Stomach (tissue), 9 donors: ENCODE results near the gene UMOD. TPM values are rescaled to one million over a fixed set of nuclear protein-coding genes. Genes with fewer than 3 reads are reported as not detected.
A peak's percentile ranks its signal among the peaks of the same experiment; 100 is the strongest.

Source experiments
- DNase-seq, 2 donors: peaks; one replicate each; pipeline versions ENCODE4 v3.0.0 to v3.0.0-alpha.2; 2013 to 2019
- H3K27ac ChIP-seq, 5 donors: fragments of 200-600 bp in 4 of 5; sonication (generic) in 4 of 5; one replicate each; pipeline ENCODE4 v1.5.1; 2013 to 2019; ENCODE audit warnings: mild to moderate bottlenecking in 1 of 5, moderate library complexity in 1 of 5
- H3K27me3 ChIP-seq, 3 donors: fragments of 200-600 bp; sonication (generic); one replicate each; pipeline ENCODE4 v1.5.1; 2017 to 2019; ENCODE audit warnings: mixed run types in 1 of 3
- H3K36me3 ChIP-seq, 4 donors: fragments of 200-600 bp; sonication (generic); 1 replicate in 3 of 4; 2 replicates in 1 of 4; pipeline ENCODE4 v1.5.1; 2016 to 2019
- H3K4me1 ChIP-seq, 4 donors: fragments of 200-600 bp; sonication (generic); one replicate each; pipeline ENCODE4 v1.5.1; 2016 to 2019
- H3K4me3 ChIP-seq, 4 donors: fragments of 200-600 bp; sonication (generic) in 3 of 4; one replicate each; pipeline ENCODE4 v1.5.1; 2016 to 2019; ENCODE audit warnings: mild to moderate bottlenecking in 1 of 4
- H3K9me3 ChIP-seq, 4 donors: fragments of 200-600 bp; sonication (generic); one replicate each; pipeline ENCODE4 v1.5.1; 2016 to 2019
- EP300 ChIP-seq: sonication (generic); formaldehyde crosslinking; IDR thresholded peaks from one replicate; pipeline ENCODE4 v1.6.1; 2017; ENCODE audit warnings: antibody characterized with exemption
- POLR2A ChIP-seq, 4 donors: fragments of 450-650 bp; IDR thresholded peaks; one replicate each; pipeline ENCODE4 v1.6.1; 2016; ENCODE audit warnings: antibody characterized with exemption in 4 of 4, control low read depth in 2 of 4, mild to moderate bottlenecking in 1 of 4, moderate library complexity in 1 of 4
- POLR2AphosphoS5 ChIP-seq, 3 donors: sonication (generic); formaldehyde crosslinking; IDR thresholded peaks; one replicate each; pipeline ENCODE4 v1.6.1; 2016; ENCODE audit warnings: antibody characterized with exemption in 3 of 3
- WGBS, 5 donors: extraction: QIAGEN DNeasy Blood & Tissue Kit in 3 of 5; methylation state at CpG; one replicate each; pipeline versions ENCODE4 v1.1.5 to v1.1.7; 2013 to 2018; 5-methylcytosine and 5-hydroxymethylcytosine counted together
- intact Hi-C: fragments of 100-400 bp; cut with DNase I; formaldehyde crosslinking; loops from one replicate; pipeline ENCODE4 v1.15.1; 2023; ENCODE audit warnings: low total_unique reads
- polyA plus RNA-seq, 3 donors: library from polyadenylated mRNA; stranded (reverse); fragments of 200-250 nt; gene quantifications; one replicate each; pipeline ENCODE4 v1.2.3, GENCODE V29; 2013
- total RNA-seq, 5 donors: library from RNA; depleted of rRNA; stranded (reverse); fragments of >200 nt; gene quantifications; one replicate each; pipeline versions ENCODE4 v1.1.0 to v1.2.3, GENCODE V29; 2014 to 2016
- TF ChIP-seq, protein P1 (sequence below), 7 experiments: fragments of 450-650 bp in 4 of 7; fragments of 200-600 bp in 3 of 7; sonication (generic) in 3 of 7; IDR thresholded peaks; one replicate each; pipeline ENCODE4 v1.5.1; 2016 to 2019; ENCODE audit warnings: antibody characterized with exemption in 7 of 7, control low read depth in 2 of 7, mild to moderate bottlenecking in 1 of 7
- donor health status: healthy with polysubstance abuse.
- donor health status: Bipolar disorder and iron deficiency.
- donor health status: healthy.

UMOD gene
- total and polyA plus RNA-seq, 8 donors, result 0.25 to 3.0 (median 0.53) TPM; not detected in 3

DNA sequence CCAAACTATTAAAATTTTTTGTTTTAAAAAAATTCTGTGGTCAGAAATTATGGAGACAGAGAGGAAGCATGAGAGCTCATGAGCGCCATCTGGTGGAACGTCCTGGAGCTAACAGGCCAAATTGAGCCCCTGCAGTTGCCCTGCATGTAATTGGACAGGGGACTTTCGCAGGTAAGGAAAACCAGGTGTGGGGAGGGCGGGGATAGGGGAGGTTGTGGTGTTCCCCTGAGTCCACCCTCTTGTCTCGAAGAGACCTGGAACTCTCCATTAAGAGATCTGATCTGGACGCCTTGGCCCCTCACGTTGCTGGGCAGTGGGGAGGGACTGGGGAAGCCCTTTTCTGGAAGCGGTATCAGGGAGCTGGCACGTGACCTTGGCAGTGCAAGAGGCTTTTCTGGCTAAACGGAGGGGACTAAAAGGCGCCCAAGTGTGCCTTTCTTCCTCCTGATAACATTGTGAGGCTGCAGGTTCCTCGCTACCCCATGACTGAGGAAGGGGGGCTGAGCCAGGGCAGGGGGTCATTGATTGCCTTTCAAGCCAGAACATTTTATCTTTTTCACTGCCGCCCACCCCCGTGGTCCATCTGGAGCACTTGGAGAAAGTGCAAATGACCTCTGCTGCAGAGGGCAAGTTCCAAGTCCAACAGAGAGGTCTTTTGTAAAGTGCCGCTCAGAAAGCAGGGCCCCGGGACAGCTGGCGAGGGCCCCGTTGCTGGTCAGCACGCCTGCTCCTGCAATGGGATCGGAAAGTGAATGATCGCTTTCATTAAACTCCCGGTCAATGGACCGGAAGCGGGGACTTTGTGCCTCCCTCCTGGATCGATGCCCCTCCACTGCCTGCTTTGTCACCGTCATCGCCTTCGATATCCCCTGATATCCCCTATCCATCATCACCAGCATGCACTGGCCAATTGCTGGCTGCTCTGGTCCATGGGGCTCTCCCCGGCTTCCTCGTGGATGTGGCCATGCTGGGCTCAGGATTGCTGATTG, 33.6 kb upstream of the UMOD start:
- intact Hi-C loops, result no loop called here
- H3K27me3 ChIP-seq, result peaks cover 0 to 8% (median 0%) of the 10 kb centered on the region in 3 donors
- H3K27ac ChIP-seq, result peak overlapping the region; percentile 54 to 72 (median 59)
- no peaks in the 10 kb centered on the region for H3K36me3 ChIP-seq
- TF ChIP-seq EP300 (no peak), POLR2A (IDR thresholded peaks at IDR 0.05) (no peak), POLR2AphosphoS5 (IDR thresholded peaks at IDR 0.05) (peak in 2 of 3 donors; percentile 6 to 17)
- TF ChIP-seq, protein P1, sequence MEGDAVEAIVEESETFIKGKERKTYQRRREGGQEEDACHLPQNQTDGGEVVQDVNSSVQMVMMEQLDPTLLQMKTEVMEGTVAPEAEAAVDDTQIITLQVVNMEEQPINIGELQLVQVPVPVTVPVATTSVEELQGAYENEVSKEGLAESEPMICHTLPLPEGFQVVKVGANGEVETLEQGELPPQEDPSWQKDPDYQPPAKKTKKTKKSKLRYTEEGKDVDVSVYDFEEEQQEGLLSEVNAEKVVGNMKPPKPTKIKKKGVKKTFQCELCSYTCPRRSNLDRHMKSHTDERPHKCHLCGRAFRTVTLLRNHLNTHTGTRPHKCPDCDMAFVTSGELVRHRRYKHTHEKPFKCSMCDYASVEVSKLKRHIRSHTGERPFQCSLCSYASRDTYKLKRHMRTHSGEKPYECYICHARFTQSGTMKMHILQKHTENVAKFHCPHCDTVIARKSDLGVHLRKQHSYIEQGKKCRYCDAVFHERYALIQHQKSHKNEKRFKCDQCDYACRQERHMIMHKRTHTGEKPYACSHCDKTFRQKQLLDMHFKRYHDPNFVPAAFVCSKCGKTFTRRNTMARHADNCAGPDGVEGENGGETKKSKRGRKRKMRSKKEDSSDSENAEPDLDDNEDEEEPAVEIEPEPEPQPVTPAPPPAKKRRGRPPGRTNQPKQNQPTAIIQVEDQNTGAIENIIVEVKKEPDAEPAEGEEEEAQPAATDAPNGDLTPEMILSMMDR (IDR thresholded peaks at IDR 0.05), result peak in 5 of 7 experiments; percentile 32 to 84 (median 80)
- peak overlapping the region; percentile 0 to 23 (median 19) for H3K4me3 ChIP-seq
- H3K4me1 ChIP-seq, result peaks cover 16 to 28% (median 21%) of the 10 kb centered on the region in 4 donors
- no peaks in the 10 kb centered on the region for H3K9me3 ChIP-seq
- DNase-seq, result peak; percentile 86 to 89
- WGBS, 5 donors, result 9 to 28% (median 14%) methylated on average over 29 to 30 of the region's 30 CpGs

GRCh38 chr16:20383106-20384029, 30.9 kb upstream of the UMOD start:
- H3K36me3 ChIP-seq, result no peaks in the 10 kb centered on the region
- 27 to 38% (median 31%) methylated on average over 10 to 11 of the region's 11 CpGs for WGBS, 5 donors
- H3K4me3 ChIP-seq, result no peak overlapping the region
- H3K9me3 ChIP-seq, result no peaks in the 10 kb centered on the region
- H3K4me1 ChIP-seq, result peaks cover 16 to 28% (median 21%) of the 10 kb centered on the region in 4 donors
- TF ChIP-seq POLR2AphosphoS5 (IDR thresholded peaks at IDR 0.05), result no peak
- TF ChIP-seq, protein P1 (IDR thresholded peaks at IDR 0.05), result peak in 5 of 7 experiments; percentile 61 to 93 (median 70)
- peaks cover 0 to 8% (median 0%) of the 10 kb centered on the region in 3 donors for H3K27me3 ChIP-seq
- intact Hi-C loops, result no loop called here
- no peak overlapping the region for H3K27ac ChIP-seq
- DNase-seq, result peak; percentile 55 to 88

GRCh38 chr16:20382202-20382948, 29.9 kb upstream of the UMOD start:
- WGBS, 5 donors, result 87 to 91% (median 89%) methylated on average over 7 of the region's 7 CpGs
- intact Hi-C loops, result no loop called here

More at GRCh38 chr16:20382202-20382948, 29.9 kb upstream of the UMOD start:
- H3K4me3 ChIP-seq, result no peak overlapping the region
- TF ChIP-seq POLR2A (IDR thresholded peaks at IDR 0.05), result no peak
- no peak for TF ChIP-seq POLR2AphosphoS5 (IDR thresholded peaks at IDR 0.05)
- TF ChIP-seq EP300, result no peak
- TF ChIP-seq, protein P1 (IDR thresholded peaks at IDR 0.05), result no peak
- H3K9me3 ChIP-seq, result no peaks in the 10 kb centered on the region
- peaks cover 15 to 28% (median 17%) of the 10 kb centered on the region in 4 donors for H3K4me1 ChIP-seq
- no peaks in the 10 kb centered on the region for H3K36me3 ChIP-seq
- H3K27ac ChIP-seq, result no peak overlapping the region
- H3K27me3 ChIP-seq, result peaks cover 0 to 8% (median 0%) of the 10 kb centered on the region in 3 donors
- DNase-seq, result no peak
